Measurements from ENCODE around the gene HEXA.

- TF ChIP-seq, protein P1, sequence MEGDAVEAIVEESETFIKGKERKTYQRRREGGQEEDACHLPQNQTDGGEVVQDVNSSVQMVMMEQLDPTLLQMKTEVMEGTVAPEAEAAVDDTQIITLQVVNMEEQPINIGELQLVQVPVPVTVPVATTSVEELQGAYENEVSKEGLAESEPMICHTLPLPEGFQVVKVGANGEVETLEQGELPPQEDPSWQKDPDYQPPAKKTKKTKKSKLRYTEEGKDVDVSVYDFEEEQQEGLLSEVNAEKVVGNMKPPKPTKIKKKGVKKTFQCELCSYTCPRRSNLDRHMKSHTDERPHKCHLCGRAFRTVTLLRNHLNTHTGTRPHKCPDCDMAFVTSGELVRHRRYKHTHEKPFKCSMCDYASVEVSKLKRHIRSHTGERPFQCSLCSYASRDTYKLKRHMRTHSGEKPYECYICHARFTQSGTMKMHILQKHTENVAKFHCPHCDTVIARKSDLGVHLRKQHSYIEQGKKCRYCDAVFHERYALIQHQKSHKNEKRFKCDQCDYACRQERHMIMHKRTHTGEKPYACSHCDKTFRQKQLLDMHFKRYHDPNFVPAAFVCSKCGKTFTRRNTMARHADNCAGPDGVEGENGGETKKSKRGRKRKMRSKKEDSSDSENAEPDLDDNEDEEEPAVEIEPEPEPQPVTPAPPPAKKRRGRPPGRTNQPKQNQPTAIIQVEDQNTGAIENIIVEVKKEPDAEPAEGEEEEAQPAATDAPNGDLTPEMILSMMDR (optimal IDR thresholded peaks at IDR 0.05 in 1 of 3, IDR thresholded peaks at IDR 0.05 in 1 of 3, conservative IDR thresholded peaks at IDR 0.05 in 1 of 3; ENCODE audit: extremely low read depth in 1 of 3, insufficient read depth in 2 of 3, low read length in 3 of 3) = no peak
- no peak for TF ChIP-seq EZH2 (IDR thresholded peaks at IDR 0.05; ENCODE audit: low read length)
These were observed at the start of gene HEXA for GRCh38 chr15:72375846-72376581.

Data from keratinocyte (primary cell).